HG03108 (cell line): ENCODE data around the gene LGI2.
"Not testable (repeated sequence)": the region's sequence is repeated elsewhere in the genome, so short reads cannot be mapped to it uniquely, and the experiment has no call there.

Source experiments
- ATAC-seq: cut with Tn5 transposase; IDR thresholded peaks from one replicate; pipeline ENCODE4 v1.9.1; 2021; ENCODE audit warnings: moderate library complexity; ENCODE audit not compliant: unreplicated experiment

LGI2 gene

DNA sequence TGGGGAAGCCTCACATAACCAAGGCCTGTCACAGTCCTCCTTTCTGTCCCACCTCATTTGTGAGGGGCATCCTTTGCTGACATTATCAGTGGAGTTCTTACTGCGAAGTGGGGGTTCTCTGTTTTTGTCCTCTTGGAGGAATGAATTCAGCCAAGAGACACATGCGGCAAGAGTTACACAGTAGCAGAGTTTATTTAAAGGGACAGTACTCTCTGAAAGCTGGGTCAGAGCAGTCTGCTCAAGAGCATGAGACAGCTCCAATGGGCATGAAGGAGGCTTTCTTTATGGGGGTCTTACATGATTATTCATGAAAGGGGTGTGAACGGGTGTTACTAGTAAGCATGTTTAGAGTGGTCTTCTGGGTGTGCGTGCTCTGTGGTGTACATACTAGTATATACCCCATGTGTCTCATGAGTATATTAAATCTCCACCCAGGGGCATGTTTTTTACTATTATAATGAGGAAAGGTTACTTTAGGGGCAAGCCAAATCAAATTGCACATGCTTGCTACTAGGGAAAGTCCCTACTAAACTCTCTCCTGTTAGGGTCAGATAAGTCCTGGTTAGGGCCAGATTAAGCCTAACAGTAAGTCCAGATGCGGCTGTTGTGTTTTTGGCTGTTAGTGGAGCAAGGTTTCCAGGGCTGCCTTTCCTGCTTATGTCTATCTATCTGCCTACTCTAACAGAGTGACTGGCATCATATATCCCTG is 19.8 kb upstream of the LGI2 start:
- ATAC-seq = no peak

DNA sequence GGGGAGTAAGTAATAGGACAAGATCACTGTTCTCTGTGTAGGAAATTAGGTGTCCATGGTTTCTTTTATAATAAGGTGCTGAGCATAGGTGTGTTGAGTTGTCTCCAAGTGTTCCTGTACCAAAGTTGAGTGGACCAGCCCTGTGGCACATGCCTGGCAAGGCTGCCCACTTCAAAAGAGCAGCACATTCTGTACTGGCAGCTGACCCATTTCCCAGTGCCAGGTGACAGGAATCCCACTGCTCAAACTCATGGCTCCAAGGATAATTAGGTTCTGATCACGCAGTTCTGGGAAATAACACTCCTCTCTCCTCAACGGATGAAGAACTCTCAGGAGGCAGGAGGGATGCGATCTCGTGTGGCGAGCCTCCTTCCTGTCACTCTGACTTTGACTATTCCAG is 12.8 kb upstream of the LGI2 start:
- no peak for ATAC-seq

- ATAC-seq = no peak
These were observed 2.8 kb upstream of the LGI2 start for GRCh38 chr4:25033526-25033925.

DNA sequence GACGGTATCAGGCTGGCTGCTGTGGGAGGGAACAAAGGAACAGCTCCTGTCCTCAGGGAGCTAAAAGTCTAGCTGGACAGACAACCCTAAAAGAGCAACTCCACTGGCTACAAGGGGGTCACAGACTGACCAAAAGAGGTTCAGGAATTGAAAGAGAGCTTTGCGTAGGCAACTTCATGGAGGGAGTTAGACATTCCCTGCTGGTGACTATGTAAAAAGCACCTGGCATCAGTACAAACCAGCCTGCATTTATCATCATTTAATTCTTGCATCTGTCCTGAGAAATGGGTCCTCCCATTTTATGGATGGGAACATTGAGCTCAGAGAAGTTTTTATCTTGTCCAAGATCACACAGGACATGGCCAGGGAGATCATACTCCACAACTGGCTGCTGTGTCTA is 1.4 kb upstream of the LGI2 start:
- no peak for ATAC-seq

DNA sequence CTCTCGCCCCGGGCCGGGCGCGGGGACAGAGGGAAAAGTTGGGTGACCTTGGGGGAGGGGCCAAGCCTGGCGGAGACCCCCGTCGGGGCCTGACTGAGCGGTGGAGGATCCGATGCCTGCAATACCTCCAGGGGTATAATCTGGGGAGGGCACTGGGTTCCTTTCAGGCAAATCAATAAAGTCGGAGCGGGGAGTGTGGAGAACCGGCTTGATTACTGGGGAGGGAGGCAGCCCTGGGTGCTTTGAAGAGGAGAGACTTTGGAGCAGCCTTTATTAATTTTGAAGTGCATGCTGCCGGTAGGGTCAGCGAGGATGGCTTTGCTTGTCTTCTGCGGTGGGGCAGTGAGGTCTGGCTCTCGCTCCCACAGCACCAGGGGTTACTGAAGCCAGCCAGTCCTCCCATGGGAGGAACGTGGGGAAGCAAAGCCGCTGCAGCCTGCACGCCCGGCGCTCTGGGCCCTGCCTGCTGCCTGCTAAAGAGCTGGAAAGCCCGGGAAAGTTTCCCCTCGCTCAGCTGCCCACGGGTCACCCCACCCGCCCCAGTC is 403 bp upstream of the LGI2 start:
- ATAC-seq = no peak

DNA sequence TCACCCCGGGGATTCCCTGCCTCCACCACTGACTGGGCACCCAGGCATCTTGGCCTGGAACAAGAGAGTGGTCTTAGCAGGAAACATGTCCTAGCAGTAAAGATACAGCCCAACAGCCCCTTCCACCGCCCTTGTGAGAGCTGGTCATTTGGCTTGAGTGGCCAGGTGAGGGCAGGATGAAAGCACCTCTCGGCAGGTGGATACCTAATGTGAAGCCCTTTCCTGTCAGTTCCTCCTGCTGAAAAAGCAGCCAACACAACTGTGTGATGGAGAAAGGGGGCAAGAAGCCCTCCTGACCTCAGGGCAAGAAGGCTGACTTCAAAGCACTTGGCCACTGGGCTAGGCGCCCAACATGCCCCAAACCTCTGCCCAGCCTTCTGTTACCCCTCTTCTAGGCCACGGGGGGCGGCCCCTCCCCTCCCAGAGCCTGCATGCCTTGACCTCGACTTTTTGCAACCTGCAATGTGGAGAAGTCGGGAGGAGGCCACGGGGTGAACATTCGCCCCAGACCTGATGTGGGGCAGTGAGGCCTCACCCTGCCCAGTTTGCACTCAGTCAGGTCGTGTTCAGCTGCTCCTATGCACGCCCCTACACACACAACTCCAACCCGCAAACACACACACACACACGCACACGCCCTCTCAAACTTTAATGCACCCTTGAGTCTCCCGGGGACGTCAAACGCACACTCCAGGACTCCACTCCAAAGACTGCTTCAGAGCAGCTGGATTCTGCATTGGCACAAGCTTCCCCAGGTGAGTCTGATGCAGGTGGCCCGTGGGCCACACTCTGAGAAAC is 1.1 kb downstream of the LGI2 start:
- no peak for ATAC-seq

GRCh38 chr4:25028851-25029250 is 1.9 kb downstream of the LGI2 start:
- no peak for ATAC-seq

DNA sequence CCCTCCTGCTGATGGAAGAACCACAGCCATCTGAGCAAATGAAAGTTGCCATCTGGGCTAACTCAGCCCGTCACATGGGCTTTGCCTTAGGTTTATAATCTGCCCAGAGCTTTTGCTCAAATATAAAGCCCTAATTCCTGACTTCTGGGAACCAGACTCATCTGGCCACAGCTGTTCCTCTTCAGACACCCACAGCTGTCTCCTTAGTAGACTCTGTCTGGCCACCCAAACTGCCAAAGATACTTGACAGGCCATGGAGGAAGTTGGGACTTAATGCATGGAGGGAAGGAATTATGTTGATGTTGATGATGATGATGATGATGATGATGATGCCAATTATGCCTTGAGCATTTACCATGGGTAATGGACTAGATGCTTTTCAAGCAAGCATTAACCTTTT is 8.0 kb downstream of the LGI2 start:
- no peak for ATAC-seq

- ATAC-seq = no peak
These were observed 9.5 kb downstream of the LGI2 start for GRCh38 chr4:25021216-25021615.

DNA sequence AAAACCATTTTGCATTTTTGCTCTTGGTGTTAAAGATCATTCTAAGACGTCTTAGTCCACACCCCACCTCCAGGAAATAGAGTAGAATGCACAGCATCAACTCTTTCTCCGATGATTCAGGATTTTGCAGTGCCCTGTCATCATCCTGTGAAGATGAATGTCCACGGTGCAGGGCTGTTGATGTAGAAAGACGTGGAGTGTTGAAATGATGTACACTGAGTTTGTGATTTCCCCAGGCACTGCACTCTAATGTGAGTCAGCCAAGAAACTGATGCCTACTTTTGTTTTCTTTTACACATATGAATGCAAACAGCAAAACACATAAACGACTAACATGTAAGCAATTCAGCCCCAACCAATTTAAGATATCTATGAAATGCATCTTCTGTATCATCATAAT is 10.5 kb downstream of the LGI2 start:
- ATAC-seq = no peak

- no peak for ATAC-seq
These were observed 11.2 kb downstream of the LGI2 start for GRCh38 chr4:25019501-25019900.

DNA sequence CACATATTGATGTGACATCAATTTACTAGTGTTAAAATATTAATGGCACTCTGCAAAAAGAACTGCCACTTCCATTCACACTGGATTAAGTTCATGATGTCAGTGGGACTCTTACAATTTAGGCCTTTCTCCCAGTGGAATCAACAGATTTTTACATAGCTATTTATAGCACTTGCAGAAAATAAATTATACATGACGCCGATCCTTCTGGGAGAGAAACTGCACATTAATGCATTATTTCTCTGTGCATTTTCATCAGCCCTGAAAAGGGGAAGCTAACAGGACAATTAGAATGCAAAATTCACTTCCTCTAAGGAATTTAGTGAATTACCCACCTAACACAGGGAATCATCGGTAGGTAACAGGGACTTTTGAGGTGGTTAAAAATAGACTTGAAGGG is 15.7 kb downstream of the LGI2 start:
- ATAC-seq = no peak

GRCh38 chr4:25014662-25014983 is 16.1 kb downstream of the LGI2 start:
- ATAC-seq = not testable (repeated sequence)

- no peak for ATAC-seq
These were observed 16.7 kb downstream of the LGI2 start for GRCh38 chr4:25013756-25014661.

- no peak for ATAC-seq
These were observed 18.1 kb downstream of the LGI2 start for GRCh38 chr4:25012655-25013054.

DNA sequence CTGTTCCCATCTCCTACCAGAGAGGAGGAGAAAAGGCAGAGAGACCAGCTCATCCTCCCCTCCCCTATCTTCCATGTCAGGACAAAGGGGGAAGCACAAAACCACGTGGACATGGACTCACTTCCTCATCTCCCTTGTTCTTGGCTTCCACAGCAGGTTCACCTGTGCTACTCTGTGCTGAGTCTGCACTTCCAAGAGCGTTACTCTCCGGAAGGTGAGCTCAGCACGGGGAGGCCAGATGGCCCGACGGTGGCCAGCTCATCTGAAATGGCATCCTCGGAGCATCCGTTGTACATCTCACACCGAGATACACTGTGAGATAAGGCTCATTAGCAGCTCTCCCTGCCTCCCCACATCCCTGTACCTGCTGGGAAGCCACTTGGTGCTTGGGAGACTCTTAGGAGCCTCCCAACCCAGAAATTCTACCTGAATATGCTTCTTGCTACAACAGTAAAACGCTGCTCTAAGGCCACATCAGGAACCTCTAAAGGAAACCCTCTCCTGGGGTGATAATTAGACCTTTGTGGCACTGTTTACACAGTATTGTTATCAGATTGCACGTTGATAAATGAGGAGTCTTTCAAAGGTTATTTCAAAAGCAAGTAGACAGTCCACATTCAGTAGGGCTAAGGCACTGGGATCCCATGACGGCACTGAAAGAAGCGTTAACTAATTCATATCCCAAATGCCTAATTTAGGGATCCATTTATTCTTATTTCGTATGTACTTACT is 19.4 kb downstream of the LGI2 start:
- no peak for ATAC-seq

DNA sequence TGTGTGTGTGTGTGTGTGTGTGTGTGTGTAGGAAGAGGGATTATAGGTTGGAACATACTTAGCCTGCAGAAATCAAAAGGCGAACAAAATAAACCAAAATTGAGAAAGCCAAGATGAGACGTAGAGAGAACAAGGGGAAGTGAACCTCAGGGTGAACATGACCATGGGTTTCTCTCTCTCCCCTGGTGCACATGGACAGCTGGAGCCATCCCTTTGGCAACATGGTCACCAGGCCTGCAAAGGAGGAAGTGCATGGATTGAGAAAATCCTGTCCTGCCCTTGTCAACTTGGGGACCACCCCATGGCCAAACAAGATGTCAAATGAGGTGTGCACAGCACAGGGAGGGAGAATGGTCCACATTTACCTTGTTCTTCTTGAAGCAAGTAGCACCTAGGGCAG is 23.1 kb downstream of the LGI2 start:
- no peak for ATAC-seq

DNA sequence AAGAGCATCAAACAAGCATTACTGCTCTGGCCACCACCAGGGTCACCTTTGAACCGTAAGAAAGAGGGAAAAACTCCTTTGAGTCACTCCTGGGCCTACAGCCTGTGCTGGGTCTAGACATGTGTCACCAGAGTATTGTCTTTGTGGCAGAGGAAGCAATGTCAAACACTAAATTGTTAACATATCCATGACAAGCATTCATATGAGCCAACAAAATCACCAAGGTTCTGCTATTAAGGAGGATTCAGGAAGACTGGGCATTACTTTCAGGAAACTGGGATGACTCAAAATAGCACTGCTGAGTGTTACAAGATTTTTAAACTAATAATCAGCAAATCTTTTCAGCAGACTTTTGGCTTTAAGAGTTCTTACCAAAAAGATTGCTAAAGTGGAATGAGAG is 28.1 kb downstream of the LGI2 start:
- ATAC-seq = no peak

GRCh38 chr4:25001509-25001908 is 29.2 kb downstream of the LGI2 start:
- no peak for ATAC-seq

GRCh38 chr4:25000639-25001038 is 30.1 kb downstream of the LGI2 start:
- no peak for ATAC-seq
